Right forelimb (tissue), 1 donor: ENCODE measurements around the gene FES.
A peak's percentile ranks its signal among the peaks of the same experiment; 100 is the strongest.
"Not testable (repeated sequence)": the region's sequence is repeated elsewhere in the genome, so short reads cannot be mapped to it uniquely, and the experiment has no call there.

ENCODE experiments used
- DNase-seq: peaks from one replicate; pipeline ENCODE4 v3.0.0-alpha.2; 2018

The FES gene

DNA sequence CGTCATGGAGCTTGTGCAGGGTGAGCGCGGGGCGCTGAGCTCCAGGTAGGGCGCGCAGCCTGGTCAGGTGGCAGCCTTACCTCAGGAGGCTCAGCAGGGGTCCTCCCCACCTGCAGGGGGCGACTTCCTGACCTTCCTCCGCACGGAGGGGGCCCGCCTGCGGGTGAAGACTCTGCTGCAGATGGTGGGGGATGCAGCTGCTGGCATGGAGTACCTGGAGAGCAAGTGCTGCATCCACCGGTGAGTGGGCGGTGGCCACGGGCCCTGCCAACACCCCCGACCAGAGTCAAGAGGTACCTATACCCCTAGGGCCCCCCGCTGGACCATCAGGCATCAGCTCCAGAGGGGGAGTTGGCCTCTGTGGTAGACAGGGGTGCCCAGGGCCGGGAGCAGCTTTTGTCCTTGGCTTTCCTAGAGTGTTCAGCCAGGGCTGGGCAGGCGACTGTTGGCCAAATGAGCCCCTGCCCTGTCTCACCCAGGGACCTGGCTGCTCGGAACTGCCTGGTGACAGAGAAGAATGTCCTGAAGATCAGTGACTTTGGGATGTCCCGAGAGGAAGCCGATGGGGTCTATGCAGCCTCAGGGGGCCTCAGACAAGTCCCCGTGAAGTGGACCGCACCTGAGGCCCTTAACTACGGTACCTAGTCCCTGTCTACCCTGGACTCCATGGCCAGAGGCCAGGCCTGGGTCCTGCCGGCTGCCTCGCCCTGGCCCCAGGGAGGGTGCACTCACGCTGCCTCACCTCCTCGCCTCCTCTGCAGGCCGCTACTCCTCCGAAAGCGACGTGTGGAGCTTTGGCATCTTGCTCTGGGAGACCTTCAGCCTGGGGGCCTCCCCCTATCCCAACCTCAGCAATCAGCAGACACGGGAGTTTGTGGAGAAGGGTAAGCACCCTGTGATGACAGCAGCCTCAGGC is 9.1 kb downstream of the FES start:
- no peak for DNase-seq

DNA sequence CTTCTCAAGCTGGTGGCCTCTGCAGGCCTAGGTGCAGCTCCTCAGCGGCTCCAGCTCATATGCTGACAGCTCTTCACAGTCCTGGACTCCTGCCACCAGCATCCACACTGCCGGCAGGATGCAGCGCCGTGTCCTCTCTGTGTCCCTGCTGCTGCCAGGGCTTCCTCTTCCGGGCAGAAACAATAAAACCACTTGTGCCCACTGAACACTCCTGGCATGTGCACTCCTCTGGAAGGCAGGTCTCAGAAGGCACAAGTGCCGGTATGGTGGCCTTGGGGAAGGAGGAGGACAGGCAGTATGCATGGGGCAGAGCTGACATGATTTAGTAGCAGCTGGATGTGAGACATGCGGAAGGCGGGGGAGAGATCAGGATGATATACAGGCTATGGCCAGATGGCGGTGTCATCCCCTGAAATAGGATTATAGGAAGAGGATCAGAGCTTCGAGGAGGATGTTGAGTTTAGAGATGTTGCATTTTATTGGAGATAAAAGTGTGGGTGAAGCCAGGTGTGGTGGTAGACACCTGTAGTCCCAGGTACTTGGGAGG is 11.3 kb downstream of the FES start:
- no peak for DNase-seq

DNA sequence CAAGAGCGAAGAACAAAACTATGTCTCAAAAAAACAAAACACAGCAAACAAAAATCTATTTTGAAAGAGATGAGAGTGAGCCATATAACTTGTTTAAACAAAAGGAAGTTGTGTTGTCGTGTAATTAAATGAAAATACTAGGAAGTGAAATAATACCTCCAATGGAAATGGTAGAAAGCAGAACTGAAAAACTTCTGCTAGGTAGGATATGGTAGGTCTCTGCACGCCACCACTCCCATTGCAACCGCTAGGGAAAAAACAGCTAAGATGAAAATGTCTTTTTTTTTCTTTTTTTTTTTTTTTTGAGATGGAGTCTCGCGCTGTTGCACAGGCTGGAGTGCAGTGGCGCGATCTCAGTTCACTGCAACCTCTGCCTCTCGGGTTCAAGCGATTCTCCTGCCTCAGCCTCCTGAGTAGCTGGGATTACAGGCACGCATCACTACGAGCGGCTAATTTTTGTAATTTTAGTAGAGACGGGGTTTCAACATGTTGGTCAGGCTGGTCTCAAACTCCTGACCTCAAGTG is 12.9 kb downstream of the FES start:
- DNase-seq: not testable (repeated sequence)

DNA sequence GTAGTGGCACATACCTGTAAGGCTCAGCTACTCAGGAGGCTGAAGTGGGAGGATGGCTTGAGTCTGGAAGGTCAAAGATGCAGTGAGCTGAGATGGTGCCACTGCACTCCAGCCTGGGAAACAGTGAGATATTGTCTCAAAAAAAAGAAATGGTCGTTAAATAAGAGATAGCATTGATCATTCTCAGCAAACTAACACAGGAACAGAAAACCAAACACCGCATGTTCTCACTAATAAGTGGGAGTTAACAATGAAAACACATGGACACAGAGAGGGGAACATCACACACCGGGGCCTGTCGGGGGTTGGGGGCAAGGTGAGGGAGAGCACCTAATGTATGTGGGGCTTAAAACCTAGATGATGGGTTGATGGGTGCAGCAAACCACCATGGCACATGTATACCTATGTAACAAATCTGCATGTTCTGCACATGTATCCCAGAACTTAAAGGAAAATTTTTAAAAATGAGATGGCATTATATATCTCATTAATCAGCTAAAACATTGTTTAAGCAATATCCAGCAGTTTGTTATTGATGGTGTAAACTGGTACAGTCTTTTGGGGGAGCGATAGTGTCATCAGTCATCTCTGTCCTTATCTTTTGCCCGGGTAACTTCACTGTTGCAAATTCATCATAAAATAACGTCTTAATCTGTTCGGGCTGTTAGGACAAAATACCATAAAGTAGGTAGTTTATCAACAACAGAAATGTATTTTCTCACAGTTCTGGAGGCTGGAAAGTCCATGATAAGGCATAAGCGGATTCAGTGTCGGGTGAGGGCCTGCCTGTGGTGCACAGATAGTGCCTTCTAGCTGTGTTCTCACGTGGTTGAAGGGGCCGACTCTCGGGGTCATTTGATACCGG is 17.1 kb downstream of the FES start:
- DNase-seq: no peak

DNA sequence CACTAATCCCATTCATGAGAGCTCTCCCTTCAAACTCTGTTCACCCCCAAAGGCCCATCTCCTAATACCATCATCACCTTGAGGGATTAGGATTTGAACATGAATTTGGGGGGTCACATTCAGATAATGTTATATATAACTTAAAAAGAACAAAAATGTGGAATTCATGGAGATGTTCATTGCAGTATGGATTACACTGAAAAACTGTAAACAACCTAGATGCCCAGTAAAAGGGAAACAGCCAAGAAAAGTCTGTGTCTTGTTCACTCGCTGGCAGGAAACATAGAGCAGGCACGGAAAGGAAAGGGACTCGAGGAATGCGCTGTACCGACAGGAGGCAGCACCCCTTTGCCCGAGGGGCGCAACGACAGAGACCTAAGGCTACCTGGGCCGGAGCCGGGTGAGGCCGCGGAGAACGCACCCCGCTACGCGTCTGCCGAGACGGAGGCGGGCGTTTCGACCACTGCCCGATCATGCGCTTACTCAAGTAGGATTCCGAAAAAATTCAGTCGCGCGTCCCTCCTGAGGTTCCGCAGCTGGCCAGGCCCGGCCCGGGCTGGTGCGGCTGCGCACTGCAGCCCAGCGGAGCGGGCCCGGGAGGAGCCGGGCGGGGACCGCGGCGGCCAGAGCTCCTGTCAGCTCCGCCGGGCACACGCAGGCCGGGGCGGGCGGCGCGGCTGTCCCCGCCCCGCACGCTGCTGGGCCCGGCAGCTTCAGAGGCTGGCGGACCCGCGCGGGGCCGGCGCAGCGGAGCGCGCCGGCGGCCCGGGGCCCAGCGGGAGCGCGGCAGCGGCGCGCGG is 17.9 kb downstream of the FES start:
- DNase-seq: peak; percentile 86

DNA sequence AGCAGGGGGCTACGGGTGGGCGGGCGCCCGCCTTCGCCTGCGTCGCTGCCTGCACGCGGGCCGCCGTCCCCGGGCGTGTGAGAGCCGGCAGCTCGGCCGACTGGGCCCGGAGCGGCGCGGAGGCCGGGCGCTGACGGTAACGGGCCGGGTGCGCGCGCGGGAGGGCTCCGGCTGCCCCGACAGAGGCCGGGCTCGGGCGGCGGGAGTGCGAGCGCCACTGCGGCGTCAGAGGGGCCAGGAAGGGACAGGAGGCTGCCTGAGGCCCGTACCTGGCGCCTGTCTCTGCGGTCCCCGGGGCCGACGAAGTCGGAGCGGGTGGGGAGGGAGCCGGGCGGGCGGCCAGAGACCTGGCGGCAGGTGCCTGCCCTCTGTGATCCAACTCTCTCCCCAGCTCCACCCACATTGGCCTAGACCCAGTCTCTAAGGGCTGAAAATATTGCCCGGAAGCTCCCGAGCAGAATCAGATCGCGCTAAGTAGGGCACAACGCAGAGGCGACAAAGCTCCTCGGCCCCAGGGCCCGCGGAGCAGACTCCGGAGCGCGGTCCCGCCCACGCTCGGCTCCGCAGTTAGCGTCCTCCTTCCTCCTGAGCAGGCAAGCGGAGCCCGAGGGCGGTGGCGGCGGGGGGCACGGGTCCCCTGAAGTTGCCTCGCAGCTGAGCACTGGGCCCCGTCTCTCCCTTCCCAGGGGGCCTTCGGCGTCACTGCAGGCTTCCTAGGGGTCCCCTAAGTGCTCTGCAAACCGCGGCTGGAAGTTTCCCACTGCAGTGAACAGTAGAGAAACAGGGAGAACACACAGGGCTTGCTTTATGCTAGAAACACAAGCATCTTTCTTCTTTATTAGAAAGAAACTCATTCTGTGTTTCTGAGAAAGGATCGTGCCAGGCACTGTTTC is 18.8 kb downstream of the FES start, which contains the start of gene MAN2A2:
Gene MAN2A2, plus strand, starts transcription at position 463 of the 893 bp plus-strand sequence. CDS start 906 bp downstream, outside the sequence.
- peak; percentile 77 for DNase-seq

DNA sequence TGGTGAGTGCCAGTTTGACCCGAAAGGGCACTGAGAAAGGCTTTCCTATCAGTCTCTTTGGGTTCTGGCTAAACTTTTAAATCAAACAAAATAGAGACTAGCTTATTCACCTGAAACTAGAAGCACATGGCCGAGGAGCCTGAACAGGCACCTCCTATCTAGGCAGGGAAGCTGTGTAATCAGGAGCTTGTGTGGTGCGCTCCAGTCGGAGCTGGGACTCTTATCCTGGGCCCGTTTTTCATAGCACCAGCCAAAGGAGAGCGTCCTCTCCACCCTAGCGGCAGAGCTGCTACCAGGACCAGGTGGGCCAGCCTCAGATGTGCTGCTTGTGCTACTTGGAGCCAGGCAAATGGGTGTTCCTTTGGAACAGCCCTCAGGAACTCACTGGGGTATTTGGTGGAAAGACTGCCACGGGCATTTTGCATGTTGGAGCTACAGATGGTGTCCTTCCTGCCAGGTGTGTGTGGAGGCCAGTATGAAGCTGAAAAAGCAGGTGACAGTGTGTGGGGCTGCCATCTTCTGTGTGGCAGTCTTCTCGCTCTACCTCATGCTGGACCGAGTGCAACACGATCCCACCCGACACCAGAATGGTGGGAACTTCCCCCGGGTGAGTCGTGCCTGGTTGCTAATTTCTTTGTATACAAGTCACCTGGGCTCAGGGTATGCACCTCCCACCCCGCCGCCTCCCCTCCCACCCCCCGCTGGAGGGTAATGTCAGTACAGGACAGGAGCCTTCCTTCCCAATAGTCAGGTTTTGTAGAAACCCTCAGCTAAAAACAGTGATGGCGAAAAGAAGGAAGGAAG is 19.6 kb downstream of the FES start:
- no peak for DNase-seq

DNA sequence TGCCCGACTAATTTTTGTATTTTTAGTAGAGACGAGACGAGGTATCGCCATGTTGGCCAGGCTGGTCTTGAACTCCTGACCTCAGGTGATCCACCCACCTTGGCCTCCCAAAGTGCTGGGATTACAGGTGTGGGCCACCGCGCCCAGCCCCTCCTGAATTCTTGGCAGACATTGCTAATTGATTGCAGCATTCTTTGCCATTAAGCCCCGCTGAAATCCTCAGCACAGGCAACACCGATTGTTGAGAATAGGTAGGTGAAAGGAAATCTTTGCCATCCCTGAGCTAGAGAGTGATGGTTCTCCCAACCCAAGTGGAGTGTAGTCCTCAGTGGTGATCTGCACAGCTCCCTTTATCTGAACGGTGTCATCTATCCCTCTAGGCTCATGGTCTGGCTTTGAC is 20.4 kb downstream of the FES start:
- DNase-seq: no peak

DNA sequence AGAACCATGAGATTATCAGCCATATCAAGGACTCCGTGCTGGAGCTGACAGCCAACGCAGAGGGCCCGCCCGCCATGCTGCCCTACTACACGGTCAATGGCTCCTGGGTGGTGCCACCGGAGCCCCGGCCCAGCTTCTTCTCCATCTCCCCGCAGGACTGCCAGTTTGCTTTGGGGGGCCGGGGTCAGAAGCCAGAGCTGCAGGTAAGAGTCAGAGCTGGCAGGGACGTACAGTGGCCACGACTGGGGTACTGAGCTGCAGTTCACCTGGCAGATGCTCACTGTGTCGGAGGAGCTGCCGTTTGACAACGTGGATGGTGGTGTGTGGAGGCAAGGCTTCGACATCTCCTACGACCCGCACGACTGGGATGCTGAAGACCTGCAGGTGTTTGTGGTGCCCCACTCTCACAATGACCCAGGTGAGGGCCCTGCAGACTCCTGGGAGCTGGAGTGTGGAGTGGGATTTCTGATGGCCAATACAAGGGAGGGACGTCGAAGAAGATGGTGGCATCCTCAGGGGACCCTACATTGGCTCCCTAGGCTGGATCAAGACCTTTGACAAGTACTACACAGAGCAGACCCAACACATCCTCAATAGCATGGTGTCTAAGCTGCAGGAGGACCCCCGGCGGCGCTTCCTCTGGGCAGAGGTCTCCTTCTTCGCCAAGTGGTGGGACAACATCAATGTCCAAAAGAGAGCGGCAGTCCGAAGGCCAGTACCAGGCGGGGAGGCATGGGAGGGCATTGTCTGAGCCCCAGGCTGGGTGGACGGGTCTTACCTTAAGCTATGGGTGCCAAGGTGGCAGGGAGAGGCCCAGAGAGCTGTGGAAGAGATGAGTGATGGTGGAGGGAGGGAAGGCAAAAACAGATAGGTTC is 21.2 kb downstream of the FES start:
- DNase-seq: no peak

DNA sequence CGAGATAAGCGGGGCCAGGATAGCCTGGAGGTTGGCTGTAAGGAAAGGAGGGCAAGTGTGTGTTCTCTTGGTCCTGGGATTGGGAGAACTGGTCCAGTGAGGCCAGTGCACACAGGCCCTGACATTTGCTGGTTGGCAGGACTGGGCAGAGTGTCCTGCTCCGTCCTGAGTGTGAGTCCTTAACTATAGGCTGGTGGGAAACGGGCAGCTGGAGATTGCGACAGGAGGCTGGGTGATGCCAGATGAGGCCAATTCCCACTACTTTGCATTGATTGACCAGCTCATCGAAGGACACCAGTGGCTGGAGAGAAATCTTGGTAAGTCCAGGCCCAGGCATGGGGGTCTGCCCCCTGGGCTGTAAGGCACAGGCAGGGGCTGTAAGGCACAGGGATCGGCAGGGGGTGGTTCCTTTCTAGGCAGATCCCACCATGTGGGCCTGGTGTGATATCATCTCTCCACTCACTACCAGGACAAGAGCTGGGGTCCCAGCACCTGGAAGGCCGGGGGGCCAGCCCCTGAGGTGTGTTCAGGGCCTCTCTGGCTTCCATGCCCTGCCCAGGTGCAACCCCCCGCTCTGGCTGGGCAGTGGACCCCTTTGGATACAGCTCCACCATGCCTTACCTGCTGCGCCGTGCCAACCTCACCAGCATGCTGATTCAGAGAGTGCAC is 22.0 kb downstream of the FES start:
- peak; percentile 30 for DNase-seq

DNA sequence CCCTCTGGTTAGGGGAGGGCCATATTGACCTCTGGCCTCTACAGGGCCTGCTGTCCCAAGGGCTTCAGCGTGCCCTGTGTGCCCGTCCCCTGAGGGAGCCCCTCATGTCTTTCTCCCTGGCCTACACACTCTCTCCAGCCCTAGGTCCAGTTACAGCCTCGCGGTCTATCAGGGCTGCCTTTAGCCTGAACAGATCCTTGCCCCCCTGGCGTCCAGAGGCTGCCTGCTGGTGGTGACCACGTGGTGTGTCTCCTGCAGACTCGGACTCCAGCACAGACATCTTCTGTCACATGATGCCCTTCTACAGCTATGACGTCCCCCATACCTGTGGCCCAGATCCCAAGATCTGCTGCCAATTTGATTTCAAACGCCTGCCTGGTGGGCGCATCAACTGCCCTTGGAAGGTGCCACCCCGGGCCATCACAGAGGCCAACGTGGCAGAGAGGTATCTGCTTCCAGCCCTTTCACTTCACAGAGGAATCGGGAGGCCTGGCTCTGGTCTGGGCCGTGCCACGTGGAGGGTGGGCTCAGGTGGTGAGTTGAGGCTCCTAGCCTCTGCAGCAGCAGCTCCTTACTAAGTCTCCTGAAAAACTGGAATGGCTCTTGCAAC is 22.9 kb downstream of the FES start:
- DNase-seq: no peak

DNA sequence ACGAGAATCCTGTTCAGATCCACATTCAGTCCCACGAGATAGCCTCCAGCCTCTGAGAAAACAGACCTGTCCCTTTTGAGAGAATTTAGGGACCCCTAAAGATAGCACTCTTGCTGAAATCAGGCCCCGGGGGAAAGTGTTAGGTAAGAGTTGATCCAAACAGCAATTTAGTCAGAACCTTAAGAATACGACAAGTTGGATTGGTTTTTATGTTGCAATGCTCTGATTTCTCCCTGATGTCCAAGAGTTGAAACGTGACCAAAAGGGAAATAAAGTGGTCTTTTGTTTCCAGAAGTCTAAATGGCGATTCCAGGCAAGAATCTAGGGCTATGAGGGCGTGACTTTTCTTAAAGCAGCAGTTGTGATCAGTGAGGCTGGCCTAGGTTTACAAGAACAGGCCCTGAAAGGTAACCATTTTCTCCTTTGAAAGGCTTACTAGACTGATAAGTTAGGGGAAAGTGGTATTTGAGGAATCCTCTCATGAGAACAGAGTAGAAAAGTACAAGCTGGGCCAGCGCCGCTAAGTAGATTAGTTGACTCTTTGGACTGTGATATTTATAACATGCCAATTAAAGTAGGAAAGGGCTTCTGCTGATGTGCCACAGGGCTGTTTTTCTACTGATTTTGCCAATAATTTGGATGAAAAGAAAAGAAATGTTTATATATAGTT is 23.7 kb downstream of the FES start:
- DNase-seq: no peak

DNA sequence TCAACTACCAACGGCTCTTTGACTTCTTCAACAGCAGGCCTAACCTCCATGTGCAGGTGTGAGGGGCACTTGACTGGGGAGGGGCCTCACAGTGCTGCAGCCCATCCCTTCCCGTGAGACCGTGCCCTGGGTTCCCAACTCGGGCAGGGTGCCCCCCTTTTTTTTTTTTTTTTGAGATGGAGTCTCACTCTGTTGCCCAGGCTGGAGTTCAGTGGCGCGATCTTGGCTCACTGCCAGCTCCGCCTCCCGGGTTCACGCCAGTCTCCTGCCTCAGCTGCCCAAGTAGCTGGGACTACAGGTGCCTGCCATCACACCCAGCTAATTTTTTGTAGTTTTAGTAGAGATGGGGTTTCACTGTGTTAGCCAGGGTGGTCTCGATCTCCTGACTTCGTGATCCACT is 25.1 kb downstream of the FES start:
- DNase-seq: not testable (repeated sequence)

DNA sequence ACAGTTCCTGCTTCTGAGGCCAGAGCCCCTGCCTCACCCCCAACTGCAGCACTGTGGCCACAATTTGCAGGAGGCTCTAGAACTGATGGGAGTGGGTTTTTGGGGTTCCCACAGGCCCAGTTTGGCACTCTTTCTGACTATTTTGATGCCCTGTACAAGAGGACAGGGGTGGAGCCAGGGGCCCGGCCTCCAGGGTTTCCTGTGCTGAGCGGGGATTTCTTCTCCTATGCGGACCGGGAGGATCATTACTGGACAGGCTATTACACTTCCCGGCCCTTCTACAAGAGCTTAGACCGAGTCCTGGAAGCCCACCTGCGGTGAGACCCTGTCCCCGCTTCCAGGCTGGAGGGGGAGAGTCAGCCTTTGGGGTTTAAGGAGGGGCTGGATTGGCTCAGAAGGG is 25.7 kb downstream of the FES start:
- no peak for DNase-seq

DNA sequence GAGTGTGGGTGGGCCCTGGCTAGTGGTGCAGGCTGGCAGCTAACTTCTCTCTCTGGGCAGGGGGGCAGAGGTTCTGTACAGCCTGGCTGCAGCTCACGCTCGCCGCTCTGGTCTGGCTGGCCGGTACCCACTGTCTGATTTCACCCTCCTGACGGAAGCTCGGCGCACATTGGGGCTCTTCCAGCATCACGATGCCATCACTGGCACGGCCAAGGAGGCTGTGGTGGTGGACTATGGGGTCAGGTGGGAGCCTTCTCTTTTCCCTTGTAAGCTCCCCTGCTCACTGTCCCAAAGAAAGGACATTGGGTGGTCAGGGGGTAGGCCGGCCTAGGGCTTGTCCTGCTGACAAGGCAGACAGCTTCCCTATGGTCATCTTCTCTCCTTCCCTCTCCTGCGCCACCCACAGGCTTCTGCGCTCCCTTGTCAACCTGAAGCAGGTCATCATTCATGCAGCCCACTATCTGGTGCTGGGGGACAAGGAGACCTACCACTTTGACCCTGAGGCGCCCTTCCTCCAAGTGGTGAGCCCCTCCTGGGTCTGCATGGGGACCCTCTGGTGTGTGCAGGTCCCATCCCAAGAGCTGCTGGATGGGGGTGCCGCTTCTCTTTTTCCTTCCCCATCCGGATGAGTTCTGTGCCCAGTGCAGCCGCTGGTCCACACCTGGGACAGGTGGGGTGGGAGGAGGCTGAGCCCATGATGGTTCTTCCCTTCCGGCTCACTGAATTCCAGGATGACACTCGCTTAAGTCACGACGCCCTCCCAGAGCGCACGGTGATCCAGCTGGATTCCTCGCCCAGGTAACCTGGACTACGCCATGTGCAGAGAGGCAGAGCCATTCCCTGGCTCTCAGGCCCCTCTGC is 26.4 kb downstream of the FES start:
- no peak for DNase-seq

DNA sequence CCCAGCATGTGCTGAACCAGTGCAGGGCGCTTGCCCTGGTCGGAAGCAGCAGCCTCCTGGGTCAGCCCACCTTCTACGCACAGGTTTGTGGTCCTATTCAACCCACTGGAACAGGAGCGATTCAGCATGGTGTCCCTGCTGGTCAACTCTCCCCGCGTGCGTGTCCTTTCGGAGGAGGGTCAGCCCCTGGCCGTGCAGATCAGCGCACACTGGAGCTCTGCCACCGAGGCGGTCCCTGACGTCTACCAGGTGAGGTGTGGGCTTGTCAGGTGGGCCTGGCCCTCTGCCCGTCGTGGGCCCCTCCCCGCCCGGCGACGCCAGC is 27.0 kb downstream of the FES start:
- DNase-seq: no peak
